ENCODE measurements around the gene HSPA9.

Gene HSPA9

DNA sequence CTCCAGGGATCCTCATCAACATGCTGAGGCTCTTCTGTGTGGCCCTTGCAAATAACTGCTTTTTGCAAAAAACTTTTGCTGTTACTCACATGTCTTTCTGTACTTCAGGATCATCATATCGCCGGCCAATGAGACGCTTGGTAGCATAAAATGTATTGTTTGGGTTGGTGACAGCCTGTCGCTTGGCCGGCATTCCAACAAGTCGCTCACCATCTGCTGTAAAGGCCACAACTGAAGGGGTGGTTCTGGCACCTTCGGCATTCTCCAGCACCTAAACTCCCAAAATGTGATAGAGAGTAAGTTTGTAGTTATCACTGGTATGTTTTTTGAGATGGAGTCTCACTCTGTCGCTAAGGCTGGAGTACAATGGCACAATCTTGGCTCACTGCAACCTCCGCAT, 4.3 kb downstream of the HSPA9 start:
- Histone ChIP-seq H3K4me1 (ENCODE audit: control insufficient read depth, low read depth, low read length) (peaks cover 6% of the 10 kb centered on the region), H3K9me3 (ENCODE audit: control insufficient read depth, low read depth, low read length) (no peaks in the 10 kb centered on the region), H3K27ac (ENCODE audit: low read length) (no peak overlapping the region), H3K27me3 (ENCODE audit: control insufficient read depth, insufficient read depth, low read length) (no peaks in the 10 kb centered on the region), H3K36me3 (ENCODE audit: control insufficient read depth, low read depth, low read length) (peaks cover 82% of the 10 kb centered on the region), H3K9ac (ENCODE audit: low read length) (no peak overlapping the region), H3K4me3 (ENCODE audit: low read length) (no peak overlapping the region)

DNA sequence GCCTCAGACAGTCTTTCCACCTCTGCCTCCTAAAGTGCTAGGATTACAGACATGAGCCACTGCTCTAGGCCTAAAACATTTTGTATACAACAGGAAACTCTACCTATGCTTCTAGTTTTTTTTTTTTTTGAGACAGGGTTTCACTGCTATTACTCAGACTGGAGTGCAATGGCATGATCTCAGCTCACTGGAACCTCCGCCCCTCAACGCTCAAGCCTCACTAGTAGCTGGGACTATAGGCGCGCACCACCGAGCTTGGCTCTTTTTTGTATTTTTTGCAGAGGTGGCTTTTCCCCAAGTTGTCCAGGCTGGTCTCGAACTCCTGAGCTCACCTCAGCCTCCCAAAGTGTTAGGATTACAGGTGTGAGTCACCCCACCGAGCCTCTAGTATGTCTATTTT, 5.4 kb downstream of the HSPA9 start:
- Histone ChIP-seq H3K27ac (ENCODE audit: low read length) (no peak overlapping the region), H3K4me3 (ENCODE audit: low read length) (no peak overlapping the region), H3K4me1 (ENCODE audit: control insufficient read depth, low read depth, low read length) (peaks cover 6% of the 10 kb centered on the region), H3K9me3 (ENCODE audit: control insufficient read depth, low read depth, low read length) (no peaks in the 10 kb centered on the region), H3K9ac (ENCODE audit: low read length) (no peak overlapping the region), H3K36me3 (ENCODE audit: control insufficient read depth, low read depth, low read length) (peaks cover 93% of the 10 kb centered on the region), H3K27me3 (ENCODE audit: control insufficient read depth, insufficient read depth, low read length) (no peaks in the 10 kb centered on the region)

DNA sequence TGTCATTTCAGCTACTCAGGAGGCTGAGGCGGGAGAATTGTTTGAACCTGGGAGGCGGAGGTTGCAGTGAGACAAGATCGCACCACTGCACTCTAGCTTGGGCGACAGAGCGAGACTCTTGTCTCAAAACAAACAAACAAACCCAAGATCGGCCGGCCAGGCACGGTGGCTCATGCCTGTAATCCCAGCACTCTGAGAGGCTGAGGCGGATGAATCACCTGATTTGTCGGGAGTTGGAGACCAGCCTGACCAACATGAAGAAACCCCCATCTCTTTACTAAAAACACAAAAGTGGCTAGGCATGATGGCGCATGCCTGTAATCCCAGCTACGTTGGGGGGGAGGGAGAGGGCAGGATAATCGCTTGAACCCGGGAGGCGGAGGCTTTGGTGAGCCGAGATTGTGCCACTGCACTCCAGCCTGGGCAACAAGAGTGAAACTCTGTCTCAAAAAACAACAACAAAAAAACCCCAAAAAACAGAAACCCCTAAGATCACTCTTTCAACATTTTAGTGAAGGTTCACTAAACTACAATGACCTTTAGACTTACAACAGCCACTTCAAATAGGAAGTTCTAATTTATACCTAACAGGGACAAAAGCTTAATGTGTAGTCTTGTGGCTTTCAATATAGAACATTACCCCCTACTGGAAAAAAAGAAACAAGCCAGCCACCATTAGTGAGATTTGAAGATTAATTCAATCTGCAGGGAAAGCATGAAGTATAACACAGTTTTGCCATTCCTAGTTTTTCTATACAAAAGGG, 7.0 kb downstream of the HSPA9 start:
- H3K36me3 ChIP-seq (ENCODE audit: control insufficient read depth, low read depth, low read length): peaks cover 100% of the 10 kb centered on the region
- no peak overlapping the region for H3K27ac ChIP-seq (ENCODE audit: low read length)
- H3K4me3 ChIP-seq (ENCODE audit: low read length): no peak overlapping the region
- no peaks in the 10 kb centered on the region for H3K27me3 ChIP-seq (ENCODE audit: control insufficient read depth, insufficient read depth, low read length)
- H3K4me1 ChIP-seq (ENCODE audit: control insufficient read depth, low read depth, low read length): no peaks in the 10 kb centered on the region
- H3K9ac ChIP-seq (ENCODE audit: low read length): no peak overlapping the region
- no peaks in the 10 kb centered on the region for H3K9me3 ChIP-seq (ENCODE audit: control insufficient read depth, low read depth, low read length)

DNA sequence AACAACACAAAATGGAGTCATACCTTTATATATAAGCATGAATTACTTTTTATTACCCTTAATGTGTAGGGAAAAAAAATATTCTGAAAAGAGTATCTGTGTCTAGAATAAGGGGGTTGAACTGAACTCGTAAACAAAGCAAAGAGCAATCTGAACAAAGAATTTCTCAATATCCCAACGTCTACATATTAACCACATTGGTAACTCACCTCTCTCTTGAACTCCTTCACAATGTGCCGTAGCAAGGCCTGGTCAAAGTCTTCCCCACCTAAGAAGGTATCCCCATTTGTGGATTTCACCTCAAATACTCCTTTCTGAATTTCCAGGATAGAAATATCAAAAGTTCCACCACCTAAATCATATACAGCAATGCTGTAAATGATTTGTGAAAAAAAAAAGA, 8.4 kb downstream of the HSPA9 start:
- Histone ChIP-seq H3K9me3 (ENCODE audit: control insufficient read depth, low read depth, low read length) (no peaks in the 10 kb centered on the region), H3K9ac (ENCODE audit: low read length) (no peak overlapping the region), H3K36me3 (ENCODE audit: control insufficient read depth, low read depth, low read length) (peaks cover 96% of the 10 kb centered on the region), H3K4me3 (ENCODE audit: low read length) (no peak overlapping the region), H3K4me1 (ENCODE audit: control insufficient read depth, low read depth, low read length) (no peaks in the 10 kb centered on the region), H3K27me3 (ENCODE audit: control insufficient read depth, insufficient read depth, low read length) (no peaks in the 10 kb centered on the region), H3K27ac (ENCODE audit: low read length) (no peak overlapping the region)

DNA sequence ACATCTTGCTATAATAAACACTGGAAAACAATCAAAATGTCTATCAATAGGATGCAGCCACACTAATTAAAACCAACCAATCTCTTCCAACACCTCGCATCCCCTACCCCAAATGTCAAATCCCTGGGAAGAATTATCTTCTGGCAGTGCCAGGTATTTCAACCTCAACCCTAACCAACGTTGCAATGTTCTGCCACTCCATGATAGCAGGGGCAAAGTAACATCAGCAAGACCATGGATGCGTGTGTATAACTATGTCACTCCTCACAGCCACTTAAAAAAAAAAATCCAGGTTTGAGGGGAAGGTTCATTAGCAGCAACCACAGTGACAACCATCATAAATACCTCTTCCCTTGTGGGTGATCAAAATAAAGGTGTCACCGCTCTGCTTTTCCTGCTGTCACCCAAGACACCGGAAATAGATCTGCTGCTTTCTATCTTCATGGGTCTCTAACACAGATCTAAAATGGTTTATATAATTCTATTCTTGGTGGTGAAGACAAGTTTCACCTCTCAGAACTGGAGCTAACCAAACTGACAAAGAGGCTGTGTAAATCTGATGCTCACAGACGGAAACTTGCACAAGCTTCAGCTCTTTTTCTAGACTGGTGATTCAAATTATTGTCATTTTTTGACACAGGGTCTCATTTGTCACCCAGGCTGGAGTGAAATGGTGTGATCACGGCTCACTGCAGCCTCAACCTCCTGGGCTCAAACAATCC, 9.9 kb downstream of the HSPA9 start:
- peaks cover 96% of the 10 kb centered on the region for H3K36me3 ChIP-seq (ENCODE audit: control insufficient read depth, low read depth, low read length)
- H3K27ac ChIP-seq (ENCODE audit: low read length): no peak overlapping the region
- no peaks in the 10 kb centered on the region for H3K4me1 ChIP-seq (ENCODE audit: control insufficient read depth, low read depth, low read length)
- H3K4me3 ChIP-seq (ENCODE audit: low read length): no peak overlapping the region
- H3K9me3 ChIP-seq (ENCODE audit: control insufficient read depth, low read depth, low read length): no peaks in the 10 kb centered on the region
- H3K27me3 ChIP-seq (ENCODE audit: control insufficient read depth, insufficient read depth, low read length): no peaks in the 10 kb centered on the region
- no peak overlapping the region for H3K9ac ChIP-seq (ENCODE audit: low read length)

DNA sequence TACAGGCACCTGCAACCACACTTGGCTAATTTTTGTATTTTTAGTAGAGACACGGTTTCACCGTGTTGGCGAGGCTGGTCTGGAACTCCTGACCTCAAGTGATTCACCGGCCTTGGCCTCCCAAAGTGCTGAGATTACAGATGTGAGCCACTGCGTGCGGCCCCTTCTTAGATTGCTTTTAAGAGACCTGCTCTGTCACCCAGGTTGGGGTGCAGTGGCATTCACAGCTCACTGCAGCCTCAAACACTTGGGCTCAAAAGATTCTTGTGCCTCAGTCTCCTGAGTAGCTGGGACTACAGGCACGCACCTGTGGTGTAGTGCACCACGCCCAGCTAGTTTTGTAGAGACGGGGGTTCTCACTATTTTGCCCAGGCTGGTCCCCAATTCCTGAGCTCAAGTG, 11.0 kb downstream of the HSPA9 start:
- peaks cover 96% of the 10 kb centered on the region for H3K36me3 ChIP-seq (ENCODE audit: control insufficient read depth, low read depth, low read length)
- no peak overlapping the region for H3K27ac ChIP-seq (ENCODE audit: low read length)
- H3K4me1 ChIP-seq (ENCODE audit: control insufficient read depth, low read depth, low read length): no peaks in the 10 kb centered on the region
- H3K9ac ChIP-seq (ENCODE audit: low read length): no peak overlapping the region
- no peaks in the 10 kb centered on the region for H3K9me3 ChIP-seq (ENCODE audit: control insufficient read depth, low read depth, low read length)
- H3K27me3 ChIP-seq (ENCODE audit: control insufficient read depth, insufficient read depth, low read length): no peaks in the 10 kb centered on the region
- no peak overlapping the region for H3K4me3 ChIP-seq (ENCODE audit: low read length)

DNA sequence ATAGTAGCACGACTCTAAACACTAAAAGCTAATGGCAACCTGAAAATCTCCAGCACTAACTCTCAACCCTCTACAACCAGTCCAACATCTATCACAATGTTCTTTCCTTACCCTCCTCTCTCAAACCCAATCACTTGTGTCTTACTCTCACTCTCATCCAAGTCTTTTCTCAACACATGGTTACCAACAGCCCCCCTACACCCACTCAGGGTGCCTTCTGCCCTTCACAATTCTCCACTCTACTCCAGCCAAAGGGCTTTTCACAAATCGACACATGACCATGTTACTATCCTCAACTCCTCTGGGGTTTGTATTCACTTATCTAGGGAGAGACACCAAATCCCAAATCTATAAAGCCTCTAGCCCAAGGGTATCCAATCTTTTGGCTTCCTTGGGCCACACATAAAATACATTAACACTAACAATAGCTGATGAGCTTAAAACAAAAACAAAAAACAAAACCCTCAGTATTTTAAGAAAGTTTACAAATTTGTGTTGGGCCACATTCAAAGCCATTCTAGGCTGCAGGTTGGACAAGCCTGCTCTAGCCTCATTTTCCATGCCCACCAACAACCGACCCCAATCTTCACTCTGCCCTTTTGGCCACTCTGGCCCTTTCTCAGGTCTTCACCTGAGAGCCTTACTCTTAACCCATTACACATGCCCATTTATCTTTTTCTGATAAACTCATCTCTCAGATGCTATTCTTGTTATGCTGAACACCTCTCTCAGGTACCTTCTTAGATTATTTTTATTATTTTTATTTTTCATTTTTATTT, 11.7 kb downstream of the HSPA9 start:
- Histone ChIP-seq H3K4me3 (ENCODE audit: low read length) (no peak overlapping the region), H3K4me1 (ENCODE audit: control insufficient read depth, low read depth, low read length) (no peaks in the 10 kb centered on the region), H3K9me3 (ENCODE audit: control insufficient read depth, low read depth, low read length) (no peaks in the 10 kb centered on the region), H3K36me3 (ENCODE audit: control insufficient read depth, low read depth, low read length) (peaks cover 96% of the 10 kb centered on the region), H3K9ac (ENCODE audit: low read length) (no peak overlapping the region), H3K27me3 (ENCODE audit: control insufficient read depth, insufficient read depth, low read length) (no peaks in the 10 kb centered on the region), H3K27ac (ENCODE audit: low read length) (no peak overlapping the region)

DNA sequence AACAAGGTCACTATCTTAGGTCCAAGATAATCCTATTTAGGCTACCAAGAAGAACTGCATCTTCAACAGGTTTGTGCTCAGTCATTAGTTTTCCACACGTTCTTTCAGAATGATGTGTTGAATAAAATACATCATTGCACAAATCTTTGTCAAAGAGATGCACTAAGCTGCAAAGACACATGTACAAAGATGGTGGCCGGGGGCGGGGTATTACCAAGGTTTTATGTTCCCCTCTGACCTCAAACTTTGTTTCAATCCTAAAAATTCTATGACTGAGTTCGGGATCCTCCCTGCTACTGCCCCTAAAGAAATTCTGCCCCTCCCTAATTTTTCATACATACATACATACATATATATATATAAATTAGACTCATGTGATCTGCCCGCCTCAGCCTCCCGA, 14.2 kb downstream of the HSPA9 start:
- H3K4me1 ChIP-seq (ENCODE audit: control insufficient read depth, low read depth, low read length): no peaks in the 10 kb centered on the region
- no peak overlapping the region for H3K27ac ChIP-seq (ENCODE audit: low read length)

DNA sequence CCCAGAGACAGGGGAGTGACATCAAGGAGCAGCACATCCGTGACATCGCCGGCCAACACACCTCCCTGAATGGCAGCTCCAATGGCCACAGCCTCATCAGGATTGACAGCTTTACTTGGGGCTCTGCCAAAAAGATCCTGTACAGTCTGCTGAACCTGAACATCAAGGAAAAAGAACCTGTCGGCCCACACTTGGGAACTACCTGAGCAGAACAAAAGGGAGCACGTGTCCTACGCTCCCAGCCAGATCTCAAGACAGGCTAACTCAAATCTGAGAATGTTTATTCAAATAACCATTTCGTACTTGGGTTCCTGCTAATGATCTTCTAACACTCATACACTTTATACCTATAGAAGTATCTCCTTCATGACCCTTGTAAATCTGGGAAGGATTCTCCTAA, 15.3 kb downstream of the HSPA9 start:
- Histone ChIP-seq H3K27me3 (ENCODE audit: control insufficient read depth, insufficient read depth, low read length) (no peaks in the 10 kb centered on the region), H3K36me3 (ENCODE audit: control insufficient read depth, low read depth, low read length) (peaks cover 96% of the 10 kb centered on the region), H3K9me3 (ENCODE audit: control insufficient read depth, low read depth, low read length) (no peaks in the 10 kb centered on the region), H3K4me1 (ENCODE audit: control insufficient read depth, low read depth, low read length) (no peaks in the 10 kb centered on the region), H3K9ac (ENCODE audit: low read length) (no peak overlapping the region), H3K4me3 (ENCODE audit: low read length) (no peak overlapping the region), H3K27ac (ENCODE audit: low read length) (no peak overlapping the region)

More for the DNA sequence above, 14.2 kb downstream of the HSPA9 start:
- H3K4me3 ChIP-seq (ENCODE audit: low read length): no peak overlapping the region
- H3K9me3 ChIP-seq (ENCODE audit: control insufficient read depth, low read depth, low read length): no peaks in the 10 kb centered on the region
- H3K9ac ChIP-seq (ENCODE audit: low read length): no peak overlapping the region
- H3K27me3 ChIP-seq (ENCODE audit: control insufficient read depth, insufficient read depth, low read length): no peaks in the 10 kb centered on the region
- peaks cover 96% of the 10 kb centered on the region for H3K36me3 ChIP-seq (ENCODE audit: control insufficient read depth, low read depth, low read length)

DNA sequence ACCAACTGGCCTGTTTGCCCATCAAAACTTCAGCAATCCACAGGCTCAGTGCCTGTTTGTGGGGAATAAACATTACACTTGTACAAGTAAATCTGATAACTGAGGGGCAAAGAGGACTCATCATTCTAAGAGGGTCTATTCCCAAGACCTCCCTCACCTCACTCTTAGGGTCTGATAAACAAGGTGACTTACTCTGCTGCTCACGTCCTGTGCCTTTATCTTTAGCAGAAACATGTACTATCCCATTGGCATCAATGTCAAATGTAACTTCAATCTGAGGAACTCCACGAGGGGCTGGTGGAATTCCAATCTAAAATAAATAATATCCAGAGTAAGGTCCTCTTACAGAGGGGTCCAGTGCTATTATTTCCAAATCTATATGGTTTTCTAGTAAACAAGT, 17.5 kb downstream of the HSPA9 start:
- no peaks in the 10 kb centered on the region for H3K9me3 ChIP-seq (ENCODE audit: control insufficient read depth, low read depth, low read length)
- H3K4me1 ChIP-seq (ENCODE audit: control insufficient read depth, low read depth, low read length): no peaks in the 10 kb centered on the region
- H3K27me3 ChIP-seq (ENCODE audit: control insufficient read depth, insufficient read depth, low read length): no peaks in the 10 kb centered on the region
- H3K27ac ChIP-seq (ENCODE audit: low read length): no peak overlapping the region
- no peak overlapping the region for H3K4me3 ChIP-seq (ENCODE audit: low read length)
- H3K9ac ChIP-seq (ENCODE audit: low read length): no peak overlapping the region
- peaks cover 88% of the 10 kb centered on the region for H3K36me3 ChIP-seq (ENCODE audit: control insufficient read depth, low read depth, low read length)

DNA sequence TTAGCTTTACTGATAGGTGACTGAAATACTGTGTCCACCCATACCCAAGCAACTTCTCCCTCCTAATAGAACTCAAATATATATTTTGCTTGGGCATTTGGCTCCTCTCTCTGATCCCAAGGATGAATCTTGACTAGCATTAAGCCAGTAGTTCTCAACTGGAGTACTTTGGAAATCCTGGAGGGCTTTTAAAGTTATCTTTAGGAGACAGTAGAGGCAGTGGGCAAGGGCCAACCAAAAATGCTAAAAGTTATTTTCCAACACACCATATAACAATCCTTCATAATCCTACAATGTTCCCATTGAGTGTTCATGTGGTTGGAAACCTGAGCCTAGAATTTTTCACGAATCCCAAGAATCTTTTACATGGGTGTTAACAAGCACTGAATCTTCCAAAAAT, 21.1 kb downstream of the HSPA9 start:
- H3K9ac ChIP-seq (ENCODE audit: low read length): no peak overlapping the region
- no peak overlapping the region for H3K4me3 ChIP-seq (ENCODE audit: low read length)
- H3K4me1 ChIP-seq (ENCODE audit: control insufficient read depth, low read depth, low read length): no peaks in the 10 kb centered on the region
- H3K27me3 ChIP-seq (ENCODE audit: control insufficient read depth, insufficient read depth, low read length): no peaks in the 10 kb centered on the region
- peaks cover 57% of the 10 kb centered on the region for H3K36me3 ChIP-seq (ENCODE audit: control insufficient read depth, low read depth, low read length)
- H3K27ac ChIP-seq (ENCODE audit: low read length): no peak overlapping the region
- no peaks in the 10 kb centered on the region for H3K9me3 ChIP-seq (ENCODE audit: control insufficient read depth, low read depth, low read length)
